ENCODE results near the gene LNX1.

GRCh38 chr4:53515076-53515475, 76.2 kb downstream of the LNX1 start:
- TF ChIP-seq, protein P1, sequence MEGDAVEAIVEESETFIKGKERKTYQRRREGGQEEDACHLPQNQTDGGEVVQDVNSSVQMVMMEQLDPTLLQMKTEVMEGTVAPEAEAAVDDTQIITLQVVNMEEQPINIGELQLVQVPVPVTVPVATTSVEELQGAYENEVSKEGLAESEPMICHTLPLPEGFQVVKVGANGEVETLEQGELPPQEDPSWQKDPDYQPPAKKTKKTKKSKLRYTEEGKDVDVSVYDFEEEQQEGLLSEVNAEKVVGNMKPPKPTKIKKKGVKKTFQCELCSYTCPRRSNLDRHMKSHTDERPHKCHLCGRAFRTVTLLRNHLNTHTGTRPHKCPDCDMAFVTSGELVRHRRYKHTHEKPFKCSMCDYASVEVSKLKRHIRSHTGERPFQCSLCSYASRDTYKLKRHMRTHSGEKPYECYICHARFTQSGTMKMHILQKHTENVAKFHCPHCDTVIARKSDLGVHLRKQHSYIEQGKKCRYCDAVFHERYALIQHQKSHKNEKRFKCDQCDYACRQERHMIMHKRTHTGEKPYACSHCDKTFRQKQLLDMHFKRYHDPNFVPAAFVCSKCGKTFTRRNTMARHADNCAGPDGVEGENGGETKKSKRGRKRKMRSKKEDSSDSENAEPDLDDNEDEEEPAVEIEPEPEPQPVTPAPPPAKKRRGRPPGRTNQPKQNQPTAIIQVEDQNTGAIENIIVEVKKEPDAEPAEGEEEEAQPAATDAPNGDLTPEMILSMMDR (IDR thresholded peaks at IDR 0.05) = no peak
- TF ChIP-seq ZFX (IDR thresholded peaks at IDR 0.05; ENCODE audit: borderline replicate concordance) = no peak
